Astrocyte (in vitro differentiated cells and primary cell): ENCODE results near the gene TEKT3. TPM values are rescaled to one million over a fixed set of nuclear protein-coding genes. Genes with fewer than 3 reads are reported as not detected.

Experiments used
- DNase-seq: peaks from one replicate; pipeline ENCODE4 v3.0.0-alpha.2; 2010; ENCODE audit warnings: low read depth
- FAIRE-seq: peaks from 2 replicates; lab custom pipeline; 2011; peaks lifted over from hg19 to GRCh38; lab: Jason Lieb, UNC
- H2AFZ ChIP-seq: 2 replicates; pipeline ENCODE4 v1.6.0; 2012; ENCODE audit warnings: low read depth, low read length, inconsistent platforms
- H3K27ac ChIP-seq: 2 replicates; pipeline ENCODE4 v1.5.1; 2011; ENCODE audit warnings: low read depth, low read length, inconsistent platforms
- H3K27me3 ChIP-seq: 2 replicates; pipeline ENCODE4 v1.6.0; 2011; ENCODE audit warnings: low read length, inconsistent platforms; ENCODE audit not compliant: insufficient read depth
- H3K36me3 ChIP-seq: 2 replicates; pipeline ENCODE4 v1.5.1; 2011; ENCODE audit warnings: low read length, inconsistent platforms; ENCODE audit not compliant: insufficient read depth
- H3K4me1 ChIP-seq: 2 replicates; pipeline ENCODE4 v1.5.1; 2011; ENCODE audit warnings: low read length, inconsistent platforms; ENCODE audit not compliant: insufficient read depth
- H3K4me2 ChIP-seq: 2 replicates; pipeline ENCODE4 v1.6.0; 2012; ENCODE audit warnings: low read length, inconsistent platforms
- H3K4me3 ChIP-seq: 2 replicates; pipeline ENCODE4 v1.5.1; 2011; ENCODE audit warnings: low read depth, mild to moderate bottlenecking, low read length, inconsistent platforms; ENCODE audit not compliant: insufficient read depth
- H3K79me2 ChIP-seq: 2 replicates; pipeline ENCODE4 v1.6.0; 2012; ENCODE audit warnings: mild to moderate bottlenecking, low read length, inconsistent platforms; ENCODE audit not compliant: insufficient read depth
- H3K9ac ChIP-seq: 2 replicates; pipeline ENCODE4 v1.6.0; 2012; ENCODE audit warnings: mild to moderate bottlenecking, low read length, inconsistent platforms
- H3K9me3 ChIP-seq: 2 replicates; pipeline ENCODE4 v1.5.1; 2012; ENCODE audit warnings: low read depth, mild to moderate bottlenecking, low read length, inconsistent platforms; ENCODE audit not compliant: insufficient read depth
- H4K20me1 ChIP-seq: 2 replicates; pipeline ENCODE4 v1.6.0; 2012; ENCODE audit warnings: low read length, inconsistent platforms; ENCODE audit not compliant: insufficient read depth
- H3K27ac Mint-ChIP-seq: one replicate; pipeline ENCODE4 v1.8.0; 2021; ENCODE audit warnings: mild to moderate bottlenecking, mixed read lengths; ENCODE audit not compliant: unreplicated experiment
- H3K27me3 Mint-ChIP-seq: one replicate; pipeline ENCODE4 v1.8.0; 2021; ENCODE audit warnings: low read depth, mixed read lengths; ENCODE audit not compliant: unreplicated experiment
- H3K36me3 Mint-ChIP-seq: one replicate; pipeline ENCODE4 v1.8.0; 2021; ENCODE audit warnings: low read depth, mixed read lengths; ENCODE audit not compliant: unreplicated experiment
- H3K4me1 Mint-ChIP-seq: one replicate; pipeline ENCODE4 v1.8.0; 2021; ENCODE audit warnings: low read depth, mixed read lengths; ENCODE audit not compliant: unreplicated experiment
- H3K4me3 Mint-ChIP-seq: one replicate; pipeline ENCODE4 v1.8.0; 2021; ENCODE audit warnings: mild to moderate bottlenecking, moderate library complexity, mixed read lengths; ENCODE audit not compliant: unreplicated experiment
- H3K9me3 Mint-ChIP-seq: one replicate; pipeline ENCODE4 v1.8.0; 2021; ENCODE audit warnings: mild to moderate bottlenecking, mixed read lengths; ENCODE audit not compliant: unreplicated experiment
- CTCF ChIP-seq: IDR thresholded peaks from 2 replicates; pipeline ENCODE4 v1.5.1; 2011; ENCODE audit warnings: low read depth, mild to moderate bottlenecking, inconsistent platforms, low read length, moderate library complexity; ENCODE audit not compliant: insufficient read depth
- EZH2 ChIP-seq: IDR thresholded peaks from 2 replicates; pipeline ENCODE4 v1.6.1; 2012; ENCODE audit warnings: mild to moderate bottlenecking, low read length, inconsistent platforms; ENCODE audit not compliant: insufficient read depth
- total RNA-seq: library from RNA; stranded (reverse); gene quantifications from 2 replicates; pipeline ENCODE4 v1.2.1, GENCODE V29; 2021

TEKT3 gene
- total RNA-seq, 1 donor from 2014 or later = not detected

GRCh38 chr17:15284107-15284506 lies 57.3 kb downstream of the TEKT3 start:
- H3K36me3 ChIP-seq = no peaks in the 10 kb centered on the region
- H3K4me2 ChIP-seq = no peak overlapping the region
- H3K27ac Mint-ChIP-seq = no peak overlapping the region
- peaks cover 3% of the 10 kb centered on the region for H3K27me3 Mint-ChIP-seq
- H3K36me3 Mint-ChIP-seq = no peaks in the 10 kb centered on the region
- peaks cover 5% of the 10 kb centered on the region for H3K9me3 Mint-ChIP-seq
- no peak for FAIRE-seq
- H3K4me3 Mint-ChIP-seq = no peak overlapping the region
- no peak overlapping the region for H3K4me3 ChIP-seq
- no peak for DNase-seq
- no peaks in the 10 kb centered on the region for H3K79me2 ChIP-seq
- H2AFZ ChIP-seq = no peak overlapping the region
- peaks cover 10% of the 10 kb centered on the region for H3K4me1 Mint-ChIP-seq
- no peak overlapping the region for H3K27ac ChIP-seq
- H4K20me1 ChIP-seq = no peaks in the 10 kb centered on the region
- no peaks in the 10 kb centered on the region for H3K27me3 ChIP-seq
- TF ChIP-seq CTCF (no peak), EZH2 (no peak)
- H3K9me3 ChIP-seq = no peaks in the 10 kb centered on the region
- H3K4me1 ChIP-seq = peaks cover 3% of the 10 kb centered on the region
- H3K9ac ChIP-seq = no peak overlapping the region

- Mint-ChIP-seq H3K4me3 (no peak overlapping the region), H3K27me3 (no peaks in the 10 kb centered on the region), H3K27ac (no peak overlapping the region), H3K36me3 (no peaks in the 10 kb centered on the region), H3K9me3 (no peaks in the 10 kb centered on the region), H3K4me1 (peaks cover 21% of the 10 kb centered on the region)
- H3K4me1 ChIP-seq = peaks cover 12% of the 10 kb centered on the region
- no peaks in the 10 kb centered on the region for H3K79me2 ChIP-seq
- H3K9ac ChIP-seq = no peak overlapping the region
- TF ChIP-seq EZH2 (no peak), CTCF (no peak)
- no peaks in the 10 kb centered on the region for H3K36me3 ChIP-seq
- H2AFZ ChIP-seq = no peak overlapping the region
- no peaks in the 10 kb centered on the region for H3K27me3 ChIP-seq
- peak; percentile 49 for DNase-seq
- no peaks in the 10 kb centered on the region for H3K9me3 ChIP-seq
- FAIRE-seq = no peak
- no peak overlapping the region for H3K4me3 ChIP-seq
- H3K4me2 ChIP-seq = peak overlapping the region; percentile 27
- H3K27ac ChIP-seq = no peak overlapping the region
- no peaks in the 10 kb centered on the region for H4K20me1 ChIP-seq
These were observed 59.5 kb downstream of the TEKT3 start for GRCh38 chr17:15281909-15282308.

GRCh38 chr17:15278924-15279477 lies 62.4 kb downstream of the TEKT3 start:
- no peaks in the 10 kb centered on the region for H4K20me1 ChIP-seq
- no peaks in the 10 kb centered on the region for H3K27me3 ChIP-seq
- no peaks in the 10 kb centered on the region for H3K36me3 ChIP-seq
- H3K79me2 ChIP-seq = no peaks in the 10 kb centered on the region
- peak overlapping the region; percentile 71 for H3K4me2 ChIP-seq
- H3K27ac ChIP-seq = peak overlapping the region; percentile 34
- H3K4me1 ChIP-seq = peaks cover 12% of the 10 kb centered on the region
- Mint-ChIP-seq H3K4me3 (no peak overlapping the region), H3K36me3 (no peaks in the 10 kb centered on the region), H3K27me3 (no peaks in the 10 kb centered on the region), H3K4me1 (peaks cover 26% of the 10 kb centered on the region), H3K9me3 (peaks cover 5% of the 10 kb centered on the region), H3K27ac (peak overlapping the region; percentile 86)
- no peak for TF ChIP-seq CTCF
- no peak for TF ChIP-seq EZH2
- peak; percentile 90 for DNase-seq
- no peak overlapping the region for H3K4me3 ChIP-seq
- H3K9me3 ChIP-seq = no peaks in the 10 kb centered on the region
- H3K9ac ChIP-seq = peak overlapping the region; percentile 31
- FAIRE-seq = peak; percentile 97
- H2AFZ ChIP-seq = no peak overlapping the region
